SK-N-SH treated with all-trans-retinoic acid at 6 μM for 48 hours (cell line): ENCODE measurements around the gene SLC35E3.

Experiments
- ATAC-seq: fragments of 200-7000 bp; cut with Tn5 transposase; 3 replicates; pipeline ENCODE4 v1.9.1; 2020; ENCODE audit warnings: mild to moderate bottlenecking, moderate library complexity
- ARNTL ChIP-seq: fragments of 450-650 bp; formaldehyde crosslinking; IDR thresholded peaks from 2 replicates; pipeline ENCODE4 v1.5.0; 2020; ENCODE audit warnings: low read depth, mild to moderate bottlenecking, moderate library complexity, borderline replicate concordance
- BACH2 ChIP-seq: fragments of 250-450 bp; sonication (Bioruptor Pico); IDR thresholded peaks from 2 replicates; pipeline ENCODE4 v1.9.0; 2021; ENCODE audit warnings: mild to moderate bottlenecking, borderline replicate concordance
- CREB5 ChIP-seq: fragments of 250-450 bp; sonication (Bioruptor Pico); IDR thresholded peaks from 2 replicates; pipeline ENCODE4 v1.5.1; 2020; ENCODE audit warnings: low read depth, mild to moderate bottlenecking, moderate library complexity
- CSDC2 ChIP-seq: fragments of 250-450 bp; sonication (Bioruptor Pico); IDR thresholded peaks from 2 replicates; pipeline ENCODE4 v1.5.0; 2020; ENCODE audit warnings: mild to moderate bottlenecking, moderate library complexity
- ESRRG ChIP-seq: fragments of 250-450 bp; sonication (Bioruptor Pico); IDR thresholded peaks from 2 replicates; pipeline ENCODE4 v1.6.1; 2021; ENCODE audit warnings: mild to moderate bottlenecking
- GLIS3 ChIP-seq: fragments of 250-450 bp; sonication (Bioruptor Pico); IDR thresholded peaks from 2 replicates; pipeline ENCODE4 v1.5.0; 2020; ENCODE audit warnings: mild to moderate bottlenecking, moderate library complexity
- ISL1 ChIP-seq: fragments of 250-450 bp; sonication (Bioruptor Pico); IDR thresholded peaks from 2 replicates; pipeline ENCODE4 v2.1.2; 2022; ENCODE audit warnings: mild to moderate bottlenecking, moderate library complexity
- OSR1 ChIP-seq: fragments of 250-450 bp; sonication (Bioruptor Pico); IDR thresholded peaks from 2 replicates; pipeline ENCODE4 v1.8.0; 2022; ENCODE audit warnings: moderate library complexity, mild to moderate bottlenecking, inconsistent platforms
- PPARA ChIP-seq: fragments of 250-450 bp; sonication (Bioruptor Pico); IDR thresholded peaks from 2 replicates; pipeline ENCODE4 v1.5.0; 2020; ENCODE audit warnings: mild to moderate bottlenecking, borderline replicate concordance
- SNAI2 ChIP-seq: fragments of 250-450 bp; sonication (Bioruptor Pico); IDR thresholded peaks from 2 replicates; pipeline ENCODE4 v1.5.0; 2020; ENCODE audit warnings: mild to moderate bottlenecking, moderate library complexity
- TCF4 ChIP-seq: fragments of 250-450 bp; sonication (Bioruptor Pico); IDR thresholded peaks from 2 replicates; pipeline ENCODE4 v1.8.0; 2021; ENCODE audit warnings: mild to moderate bottlenecking, moderate library complexity, borderline replicate concordance
- TOX ChIP-seq: fragments of 250-450 bp; sonication (Bioruptor Pico); IDR thresholded peaks from 2 replicates; pipeline ENCODE4 v1.8.0; 2021; ENCODE audit warnings: mild to moderate bottlenecking, moderate library complexity, borderline replicate concordance
- ZC3H10 ChIP-seq: fragments of 250-450 bp; sonication (Bioruptor Pico); IDR thresholded peaks from 2 replicates; pipeline ENCODE4 v1.5.1; 2021; ENCODE audit warnings: mild to moderate bottlenecking, moderate library complexity
- ZFP3 ChIP-seq: fragments of 250-450 bp; sonication (Bioruptor Pico); IDR thresholded peaks from 2 replicates; pipeline ENCODE4 v1.5.0; 2020; ENCODE audit warnings: mild to moderate bottlenecking, moderate library complexity
- ZFP30 ChIP-seq: fragments of 450-650 bp; formaldehyde crosslinking; IDR thresholded peaks from 2 replicates; pipeline ENCODE4 v1.5.0; 2022; ENCODE audit warnings: mild to moderate bottlenecking, moderate library complexity
- ZNF8 ChIP-seq: fragments of 450-650 bp; formaldehyde crosslinking; IDR thresholded peaks from 2 replicates; pipeline ENCODE4 v1.5.0; 2020; ENCODE audit warnings: mild to moderate bottlenecking, moderate library complexity
- TF ChIP-seq, protein P1 (sequence below): fragments of 250-450 bp; sonication (Bioruptor Pico); IDR thresholded peaks from 2 replicates; pipeline ENCODE4 v1.8.0; 2021; ENCODE audit warnings: low read depth, mild to moderate bottlenecking, moderate library complexity, borderline replicate concordance
- TF ChIP-seq, protein P2 (sequence below): fragments of 250-450 bp; sonication (Bioruptor Pico); IDR thresholded peaks from 2 replicates; pipeline ENCODE4 v1.5.0; 2020; ENCODE audit warnings: mild to moderate bottlenecking, moderate library complexity
- TF ChIP-seq, protein P3 (sequence below): fragments of 250-450 bp; sonication (Bioruptor Pico); IDR thresholded peaks from 2 replicates; pipeline ENCODE4 v1.5.1; 2021; ENCODE audit warnings: mild to moderate bottlenecking, moderate library complexity

The SLC35E3 gene

DNA sequence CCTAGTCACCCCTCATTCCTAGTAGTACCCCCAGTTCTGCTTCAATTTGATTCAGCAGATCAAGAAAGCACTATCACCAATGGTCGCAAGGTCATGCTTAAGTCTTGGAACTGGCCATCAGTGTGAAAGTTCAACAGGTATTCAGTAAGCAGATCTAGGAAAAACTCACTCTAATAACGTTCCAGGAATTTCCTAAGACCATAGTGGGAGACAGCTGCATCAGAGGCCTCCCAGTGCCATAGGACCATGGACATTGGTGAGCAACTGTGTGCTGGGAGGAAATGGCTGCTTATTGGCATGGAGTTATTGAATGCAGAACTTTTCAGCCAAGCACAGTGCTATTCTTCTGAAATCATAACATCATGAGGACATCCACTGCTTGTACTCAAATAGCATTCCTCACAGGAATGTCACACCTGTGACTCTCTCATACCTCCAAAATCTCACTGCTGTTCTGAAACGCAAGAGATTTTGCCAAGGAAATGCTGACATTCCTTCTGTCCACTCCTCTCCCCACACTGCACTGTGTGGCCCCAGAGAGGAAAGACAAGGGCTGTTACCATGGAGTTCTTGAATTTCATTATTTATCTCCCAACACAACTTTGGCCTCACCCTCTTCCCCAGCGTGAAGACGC lies 31.1 kb downstream of the SLC35E3 start:
- TF ChIP-seq CSDC2 (CRISPR knock-in tag) (no peak), ZFP30 (CRISPR knock-in tag) (no peak), SNAI2 (no peak), CREB5 (no peak), OSR1 (CRISPR knock-in tag) (no peak), GLIS3 (no peak), ZNF8 (CRISPR knock-in tag) (no peak), TCF4 (CRISPR knock-in tag) (no peak), ARNTL (CRISPR knock-in tag) (no peak), ZFP3 (CRISPR knock-in tag) (no peak), PPARA (CRISPR knock-in tag) (no peak), ZC3H10 (CRISPR knock-in tag) (no peak)
- TF ChIP-seq, protein P1, sequence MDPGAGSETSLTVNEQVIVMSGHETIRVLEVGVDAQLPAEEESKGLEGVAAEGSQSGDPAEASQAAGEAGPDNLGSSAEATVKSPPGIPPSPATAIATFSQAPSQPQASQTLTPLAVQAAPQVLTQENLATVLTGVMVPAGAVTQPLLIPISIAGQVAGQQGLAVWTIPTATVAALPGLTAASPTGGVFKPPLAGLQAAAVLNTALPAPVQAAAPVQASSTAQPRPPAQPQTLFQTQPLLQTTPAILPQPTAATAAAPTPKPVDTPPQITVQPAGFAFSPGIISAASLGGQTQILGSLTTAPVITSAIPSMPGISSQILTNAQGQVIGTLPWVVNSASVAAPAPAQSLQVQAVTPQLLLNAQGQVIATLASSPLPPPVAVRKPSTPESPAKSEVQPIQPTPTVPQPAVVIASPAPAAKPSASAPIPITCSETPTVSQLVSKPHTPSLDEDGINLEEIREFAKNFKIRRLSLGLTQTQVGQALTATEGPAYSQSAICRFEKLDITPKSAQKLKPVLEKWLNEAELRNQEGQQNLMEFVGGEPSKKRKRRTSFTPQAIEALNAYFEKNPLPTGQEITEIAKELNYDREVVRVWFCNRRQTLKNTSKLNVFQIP (CRISPR knock-in tag) = no peak
- TF ChIP-seq, protein P2, sequence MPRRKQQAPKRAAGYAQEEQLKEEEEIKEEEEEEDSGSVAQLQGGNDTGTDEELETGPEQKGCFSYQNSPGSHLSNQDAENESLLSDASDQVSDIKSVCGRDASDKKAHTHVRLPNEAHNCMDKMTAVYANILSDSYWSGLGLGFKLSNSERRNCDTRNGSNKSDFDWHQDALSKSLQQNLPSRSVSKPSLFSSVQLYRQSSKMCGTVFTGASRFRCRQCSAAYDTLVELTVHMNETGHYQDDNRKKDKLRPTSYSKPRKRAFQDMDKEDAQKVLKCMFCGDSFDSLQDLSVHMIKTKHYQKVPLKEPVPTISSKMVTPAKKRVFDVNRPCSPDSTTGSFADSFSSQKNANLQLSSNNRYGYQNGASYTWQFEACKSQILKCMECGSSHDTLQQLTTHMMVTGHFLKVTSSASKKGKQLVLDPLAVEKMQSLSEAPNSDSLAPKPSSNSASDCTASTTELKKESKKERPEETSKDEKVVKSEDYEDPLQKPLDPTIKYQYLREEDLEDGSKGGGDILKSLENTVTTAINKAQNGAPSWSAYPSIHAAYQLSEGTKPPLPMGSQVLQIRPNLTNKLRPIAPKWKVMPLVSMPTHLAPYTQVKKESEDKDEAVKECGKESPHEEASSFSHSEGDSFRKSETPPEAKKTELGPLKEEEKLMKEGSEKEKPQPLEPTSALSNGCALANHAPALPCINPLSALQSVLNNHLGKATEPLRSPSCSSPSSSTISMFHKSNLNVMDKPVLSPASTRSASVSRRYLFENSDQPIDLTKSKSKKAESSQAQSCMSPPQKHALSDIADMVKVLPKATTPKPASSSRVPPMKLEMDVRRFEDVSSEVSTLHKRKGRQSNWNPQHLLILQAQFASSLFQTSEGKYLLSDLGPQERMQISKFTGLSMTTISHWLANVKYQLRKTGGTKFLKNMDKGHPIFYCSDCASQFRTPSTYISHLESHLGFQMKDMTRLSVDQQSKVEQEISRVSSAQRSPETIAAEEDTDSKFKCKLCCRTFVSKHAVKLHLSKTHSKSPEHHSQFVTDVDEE (CRISPR knock-in tag) = no peak
- TF ChIP-seq, protein P3, sequence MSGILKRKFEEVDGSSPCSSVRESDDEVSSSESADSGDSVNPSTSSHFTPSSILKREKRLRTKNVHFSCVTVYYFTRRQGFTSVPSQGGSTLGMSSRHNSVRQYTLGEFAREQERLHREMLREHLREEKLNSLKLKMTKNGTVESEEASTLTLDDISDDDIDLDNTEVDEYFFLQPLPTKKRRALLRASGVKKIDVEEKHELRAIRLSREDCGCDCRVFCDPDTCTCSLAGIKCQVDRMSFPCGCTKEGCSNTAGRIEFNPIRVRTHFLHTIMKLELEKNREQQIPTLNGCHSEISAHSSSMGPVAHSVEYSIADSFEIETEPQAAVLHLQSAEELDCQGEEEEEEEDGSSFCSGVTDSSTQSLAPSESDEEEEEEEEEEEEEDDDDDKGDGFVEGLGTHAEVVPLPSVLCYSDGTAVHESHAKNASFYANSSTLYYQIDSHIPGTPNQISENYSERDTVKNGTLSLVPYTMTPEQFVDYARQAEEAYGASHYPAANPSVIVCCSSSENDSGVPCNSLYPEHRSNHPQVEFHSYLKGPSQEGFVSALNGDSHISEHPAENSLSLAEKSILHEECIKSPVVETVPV (CRISPR knock-in tag) = no peak
- ATAC-seq = no peak

DNA sequence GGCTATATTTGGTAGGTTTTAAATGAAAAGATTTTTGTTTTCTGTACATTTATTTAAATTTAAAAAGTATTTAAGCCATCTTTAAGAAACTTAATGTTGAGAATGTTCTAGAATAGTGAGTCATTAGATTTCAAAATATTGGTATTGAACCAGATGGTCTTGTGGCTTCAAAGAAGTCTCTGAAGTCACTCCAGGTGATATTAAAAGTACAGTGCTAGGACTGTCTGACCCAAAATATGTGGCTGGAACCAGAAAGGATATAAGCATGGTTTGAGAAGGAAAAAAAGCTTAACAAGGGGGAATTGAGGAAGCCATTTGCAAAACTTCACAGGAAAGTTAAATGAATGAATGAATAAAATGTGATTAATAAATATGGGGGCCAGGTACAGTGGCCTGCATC lies 33.3 kb downstream of the SLC35E3 start:
- TF ChIP-seq, protein P1 (CRISPR knock-in tag) = no peak
- TF ChIP-seq ZNF8 (CRISPR knock-in tag) = no peak
- TF ChIP-seq BACH2 = no peak
- TF ChIP-seq TCF4 (CRISPR knock-in tag) = no peak
- TF ChIP-seq ESRRG (CRISPR knock-in tag) = no peak
- no peak for TF ChIP-seq ISL1 (CRISPR knock-in tag)
- TF ChIP-seq PPARA (CRISPR knock-in tag) = no peak
- no peak for TF ChIP-seq ZC3H10 (CRISPR knock-in tag)
- no peak for TF ChIP-seq ZFP30 (CRISPR knock-in tag)
- TF ChIP-seq GLIS3 = no peak
- TF ChIP-seq, protein P3 (CRISPR knock-in tag) = no peak
- TF ChIP-seq ARNTL (CRISPR knock-in tag) = no peak
- TF ChIP-seq TOX (CRISPR knock-in tag) = no peak
- TF ChIP-seq, all 23 proteins: peak for 0
- ATAC-seq = no peak
